HepG2 (cell line): ENCODE data around the gene ALOXE3. TPM values are rescaled to one million over a fixed set of nuclear protein-coding genes. Genes with fewer than 3 reads are reported as not detected.

Experiments used
- FOXA3 ChIP-seq: IDR thresholded peaks from 2 replicates; pipeline ENCODE4 v1.6.1; 2016; ENCODE audit warnings: missing genetic modification reagents, missing compliant biosample characterization
- KLF13 ChIP-seq: sonication (generic); formaldehyde crosslinking; IDR thresholded peaks from 2 replicates; pipeline ENCODE4 v1.4.0; 2020; ENCODE audit warnings: mild to moderate bottlenecking, missing genetic modification reagents
- NPAS2 ChIP-seq: sonication (generic); formaldehyde crosslinking; IDR thresholded peaks from 2 replicates; pipeline ENCODE4 v1.8.0; 2022; ENCODE audit warnings: mild to moderate bottlenecking, missing genetic modification reagents, borderline replicate concordance
- NR1H2 ChIP-seq: sonication (generic); formaldehyde crosslinking; IDR thresholded peaks from 2 replicates; pipeline ENCODE4 v1.8.1; 2022; ENCODE audit warnings: low read depth, missing genetic modification reagents, borderline replicate concordance
- PBX3 ChIP-seq: sonication (generic); formaldehyde crosslinking; IDR thresholded peaks from 2 replicates; pipeline ENCODE4 v1.8.1; 2023; ENCODE audit warnings: missing genetic modification reagents, inconsistent platforms, borderline replicate concordance
- SIN3A ChIP-seq: IDR thresholded peaks from 2 replicates; pipeline ENCODE4 v1.6.1; 2011; ENCODE audit warnings: low read depth, mild to moderate bottlenecking, control low read depth, low read length, borderline replicate concordance
- SP1 ChIP-seq, 2 experiments: fragments of 450-650 bp in 1 of 2; sonication (generic) in 1 of 2; formaldehyde crosslinking in 1 of 2; IDR thresholded peaks; 2 replicates each; pipeline versions ENCODE4 v1.4.0 to v1.6.1; 2016 to 2020; ENCODE audit warnings: missing genetic modification reagents in 1 of 2
- SP5 ChIP-seq: IDR thresholded peaks from 2 replicates; pipeline ENCODE4 v1.6.1; 2016; ENCODE audit warnings: low read depth, borderline replicate concordance
- TCF7L2 ChIP-seq: IDR thresholded peaks from 2 replicates; pipeline ENCODE4 v1.6.1; 2011; ENCODE audit warnings: mild to moderate bottlenecking, low read depth, low read length, moderate library complexity
- TOPORS ChIP-seq: sonication (generic); formaldehyde crosslinking; IDR thresholded peaks from 2 replicates; pipeline ENCODE4 v1.8.0; 2023; ENCODE audit warnings: mild to moderate bottlenecking, missing genetic modification reagents
- ZBTB38 ChIP-seq: sonication (generic); formaldehyde crosslinking; IDR thresholded peaks from 2 replicates; pipeline ENCODE4 v1.5.1; 2020; ENCODE audit warnings: mild to moderate bottlenecking, missing genetic modification reagents
- ZFP36L2 ChIP-seq: sonication (generic); formaldehyde crosslinking; IDR thresholded peaks from 2 replicates; pipeline ENCODE4 v1.4.0; 2020; ENCODE audit warnings: missing genetic modification reagents
- ZHX1 ChIP-seq: sonication (generic); formaldehyde crosslinking; IDR thresholded peaks from 2 replicates; pipeline ENCODE4 v1.8.1; 2022; ENCODE audit warnings: low read depth, mild to moderate bottlenecking, missing genetic modification reagents
- ZNF124 ChIP-seq: sonication (generic); formaldehyde crosslinking; IDR thresholded peaks from 2 replicates; pipeline ENCODE4 v1.4.0; 2020; ENCODE audit warnings: missing genetic modification reagents
- ZNF143 ChIP-seq: sonication (generic); formaldehyde crosslinking; IDR thresholded peaks from 2 replicates; pipeline ENCODE4 v1.4.0; 2020; ENCODE audit warnings: missing genetic modification reagents
- ZNF441 ChIP-seq: sonication (generic); formaldehyde crosslinking; IDR thresholded peaks from 2 replicates; pipeline ENCODE4 v1.7.0; 2021; ENCODE audit warnings: missing genetic modification reagents, borderline replicate concordance
- ZNF768 ChIP-seq: sonication (generic); formaldehyde crosslinking; IDR thresholded peaks from 2 replicates; pipeline ENCODE4 v1.4.0; 2020; ENCODE audit warnings: missing genetic modification reagents
- ZZZ3 ChIP-seq: sonication (generic); formaldehyde crosslinking; IDR thresholded peaks from 2 replicates; pipeline ENCODE4 v1.4.0; 2020; ENCODE audit warnings: missing genetic modification reagents, mild to moderate bottlenecking, borderline replicate concordance
- polyA plus RNA-seq, 8 experiments: library from polyadenylated mRNA; depleted of rRNA in 3 of 8; stranded (reverse) in 7 of 8; unstranded in 1 of 8; fragments of >200 nt; fragmentation: Illumina TruSeq in 4 of 8; extraction: Trizol in 4 of 8; gene quantifications; 2 replicates each; pipeline versions ENCODE4 v1.2.1 to v1.2.3, GENCODE V29; 2011 to 2016; ENCODE audit warnings: low read depth in 4 of 8, missing spikeins in 1 of 8, mixed read lengths in 1 of 8; ENCODE audit not compliant: insufficient read depth in 1 of 8
- total RNA-seq, 5 experiments: library from RNA; depleted of rRNA; stranded (reverse); fragments of >200 nt; fragmentation: Illumina TruSeq; extraction: Trizol; gene quantifications; 2 replicates each; pipeline ENCODE4 v1.2.3, GENCODE V29; 2016; ENCODE audit warnings: low read depth in 1 of 5
- TF ChIP-seq, protein P1 (sequence below): sonication (generic); formaldehyde crosslinking; IDR thresholded peaks from 2 replicates; pipeline ENCODE4 v1.5.1; 2020; ENCODE audit warnings: mild to moderate bottlenecking, missing genetic modification reagents, moderate library complexity

Gene ALOXE3
- total and polyA plus RNA-seq, 2 of the 13 experiments (the other 11 are each of a cell fraction or from before 2014, with no cell fraction given) = 0.07 TPM; not detected in 1

GRCh38 chr17:8138672-8139371 is 20.5 kb upstream of the ALOXE3 start (continued):
- TF ChIP-seq, protein P1, sequence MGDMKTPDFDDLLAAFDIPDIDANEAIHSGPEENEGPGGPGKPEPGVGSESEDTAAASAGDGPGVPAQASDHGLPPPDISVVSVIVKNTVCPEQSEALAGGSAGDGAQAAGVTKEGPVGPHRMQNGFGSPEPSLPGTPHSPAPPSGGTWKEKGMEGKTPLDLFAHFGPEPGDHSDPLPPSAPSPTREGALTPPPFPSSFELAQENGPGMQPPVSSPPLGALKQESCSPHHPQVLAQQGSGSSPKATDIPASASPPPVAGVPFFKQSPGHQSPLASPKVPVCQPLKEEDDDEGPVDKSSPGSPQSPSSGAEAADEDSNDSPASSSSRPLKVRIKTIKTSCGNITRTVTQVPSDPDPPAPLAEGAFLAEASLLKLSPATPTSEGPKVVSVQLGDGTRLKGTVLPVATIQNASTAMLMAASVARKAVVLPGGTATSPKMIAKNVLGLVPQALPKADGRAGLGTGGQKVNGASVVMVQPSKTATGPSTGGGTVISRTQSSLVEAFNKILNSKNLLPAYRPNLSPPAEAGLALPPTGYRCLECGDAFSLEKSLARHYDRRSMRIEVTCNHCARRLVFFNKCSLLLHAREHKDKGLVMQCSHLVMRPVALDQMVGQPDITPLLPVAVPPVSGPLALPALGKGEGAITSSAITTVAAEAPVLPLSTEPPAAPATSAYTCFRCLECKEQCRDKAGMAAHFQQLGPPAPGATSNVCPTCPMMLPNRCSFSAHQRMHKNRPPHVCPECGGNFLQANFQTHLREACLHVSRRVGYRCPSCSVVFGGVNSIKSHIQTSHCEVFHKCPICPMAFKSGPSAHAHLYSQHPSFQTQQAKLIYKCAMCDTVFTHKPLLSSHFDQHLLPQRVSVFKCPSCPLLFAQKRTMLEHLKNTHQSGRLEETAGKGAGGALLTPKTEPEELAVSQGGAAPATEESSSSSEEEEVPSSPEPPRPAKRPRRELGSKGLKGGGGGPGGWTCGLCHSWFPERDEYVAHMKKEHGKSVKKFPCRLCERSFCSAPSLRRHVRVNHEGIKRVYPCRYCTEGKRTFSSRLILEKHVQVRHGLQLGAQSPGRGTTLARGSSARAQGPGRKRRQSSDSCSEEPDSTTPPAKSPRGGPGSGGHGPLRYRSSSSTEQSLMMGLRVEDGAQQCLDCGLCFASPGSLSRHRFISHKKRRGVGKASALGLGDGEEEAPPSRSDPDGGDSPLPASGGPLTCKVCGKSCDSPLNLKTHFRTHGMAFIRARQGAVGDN = peak; percentile 89
- TF ChIP-seq SP1 (IDR thresholded peaks at IDR 0.05) (no peak), SP1 (CRISPR knock-in tag; IDR thresholded peaks at IDR 0.05) (peak; percentile 72), ZZZ3 (CRISPR knock-in tag) (no peak; the same call in 1 of the 2 replicates), ZHX1 (CRISPR knock-in tag) (0 out of 2 replicates have a peak, but pooled peaks have one; percentile 19), ZNF124 (peak; percentile 86), ZNF143 (CRISPR knock-in tag) (no peak), FOXA3 (CRISPR knock-in tag) (peak; percentile 36; the same call in 1 of the 2 replicates), TCF7L2 (no peak), KLF13 (CRISPR knock-in tag) (no peak), ZFP36L2 (no peak), NR1H2 (CRISPR knock-in tag) (no peak; the same call in 1 of the 2 replicates), ZNF768 (CRISPR knock-in tag) (peak; percentile 62; the same call in 1 of the 2 replicates), SIN3A (peak; percentile 56; the same call in 1 of the 2 replicates), NPAS2 (CRISPR knock-in tag) (no peak), SP5 (CRISPR knock-in tag) (peak; percentile 81; the same call in 1 of the 2 replicates), ZBTB38 (CRISPR knock-in tag) (peak; percentile 49; the same call in 1 of the 2 replicates), PBX3 (CRISPR knock-in tag) (no peak), TOPORS (no peak), ZNF441 (peak; percentile 80; the same call in 1 of the 2 replicates)
